Kidney capillary endothelial cell (primary cell): Measurements from ENCODE around the gene ITPRID2.

Experiments
- DNase-seq: peaks from one replicate; pipeline ENCODE4 v3.0.0-alpha.2; 2018; ENCODE audit warnings: low spot score

ITPRID2 gene

GRCh38 chr2:181882246-181883020 is 9.1 kb upstream of the ITPRID2 start:
- no peak for DNase-seq

DNA sequence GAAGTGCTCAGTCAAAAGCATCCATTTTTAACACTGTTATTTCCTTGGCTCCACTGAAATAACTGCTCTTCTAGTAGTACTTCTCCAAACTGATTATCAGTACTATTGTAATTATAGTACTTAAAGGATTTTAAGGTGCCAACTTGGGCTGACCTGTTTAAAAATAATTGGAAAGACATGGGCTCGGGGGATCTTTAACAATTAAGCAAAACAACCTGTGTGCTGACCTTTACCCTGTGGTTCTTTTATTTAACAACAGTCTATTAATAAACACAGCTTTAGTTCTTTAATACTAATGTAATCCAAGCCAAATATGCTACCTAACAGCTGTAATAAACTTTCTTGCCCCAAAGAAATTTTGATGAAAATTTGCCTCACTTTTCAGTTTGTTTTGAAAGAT is 6.9 kb upstream of the ITPRID2 start:
- no peak for DNase-seq

- DNase-seq = no peak
Observed at GRCh38 chr2:181885096-181885495, 6.4 kb upstream of the ITPRID2 start.

DNA sequence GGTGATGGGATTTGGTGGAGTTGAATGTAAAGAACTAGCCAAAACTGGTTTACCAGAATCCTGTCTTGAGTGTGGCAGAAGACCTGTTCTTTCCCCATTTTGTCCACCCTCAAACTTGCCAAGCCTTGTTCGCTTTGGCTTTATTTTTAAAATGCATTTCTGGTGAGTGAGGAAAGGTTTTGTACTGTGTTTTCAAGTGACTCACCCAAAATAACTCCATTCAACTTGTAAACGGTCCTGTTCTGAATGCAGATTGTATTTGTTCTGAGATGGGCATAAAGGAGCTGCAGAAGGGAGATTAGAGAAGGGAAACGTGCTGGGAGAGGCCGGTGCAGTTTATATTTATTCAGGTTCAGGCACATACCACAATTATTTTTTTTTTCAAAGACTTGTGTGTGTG is 5.3 kb upstream of the ITPRID2 start:
- no peak for DNase-seq

GRCh38 chr2:181887045-181887444 is 4.5 kb upstream of the ITPRID2 start:
- no peak for DNase-seq

DNA sequence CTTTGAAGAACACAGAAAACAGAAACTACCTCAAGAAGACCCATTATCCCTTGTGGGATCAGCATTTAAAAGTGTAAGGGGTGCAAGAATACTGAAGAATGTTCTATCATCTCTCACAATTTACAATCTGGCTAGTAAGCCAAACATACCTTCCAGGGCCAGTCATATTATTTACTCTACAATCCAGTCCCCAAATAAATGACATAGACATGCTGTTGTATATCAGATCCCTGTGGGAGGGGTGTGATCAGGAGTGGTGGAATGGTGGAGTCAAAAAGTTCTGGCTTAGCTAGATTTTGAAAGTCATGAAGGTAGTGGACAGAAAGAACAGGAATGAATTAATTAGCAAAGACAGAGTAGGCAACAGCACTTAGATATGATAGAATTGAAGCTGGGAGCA is 1.8 kb upstream of the ITPRID2 start:
- no peak for DNase-seq

- DNase-seq = no peak
Observed at GRCh38 chr2:181890271-181890670, 1.3 kb upstream of the ITPRID2 start.

- DNase-seq = peak; percentile 71
Observed at GRCh38 chr2:181891966-181892798, 652 bp downstream of the ITPRID2 start.

- DNase-seq = peak; percentile 19
Observed at GRCh38 chr2:181892799-181893435, 1.4 kb downstream of the ITPRID2 start.

DNA sequence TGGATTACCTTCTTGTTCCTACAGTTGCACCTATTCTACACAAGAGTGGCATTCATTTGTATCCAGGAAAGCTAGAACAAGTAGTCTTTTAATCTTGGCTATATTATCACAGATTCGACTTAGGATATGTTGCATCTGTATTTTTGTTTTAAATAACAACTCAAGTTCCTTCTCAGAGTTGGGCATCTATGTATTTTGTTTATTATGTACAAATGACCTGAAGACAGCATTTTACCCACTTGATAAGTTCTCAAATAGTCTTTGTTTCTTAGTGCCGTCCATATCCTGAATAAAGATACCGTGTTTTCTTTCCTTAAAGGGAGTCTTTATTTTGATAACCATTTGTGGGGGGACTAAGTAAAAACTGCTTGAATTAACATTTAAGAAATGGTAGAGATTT is 2.9 kb downstream of the ITPRID2 start:
- DNase-seq = peak; percentile 16

- DNase-seq = no peak
Observed at GRCh38 chr2:181895818-181896217, 4.3 kb downstream of the ITPRID2 start.

GRCh38 chr2:181896286-181896685 is 4.8 kb downstream of the ITPRID2 start:
- no peak for DNase-seq

GRCh38 chr2:181900007-181900651 is 8.6 kb downstream of the ITPRID2 start:
- DNase-seq = no peak

DNA sequence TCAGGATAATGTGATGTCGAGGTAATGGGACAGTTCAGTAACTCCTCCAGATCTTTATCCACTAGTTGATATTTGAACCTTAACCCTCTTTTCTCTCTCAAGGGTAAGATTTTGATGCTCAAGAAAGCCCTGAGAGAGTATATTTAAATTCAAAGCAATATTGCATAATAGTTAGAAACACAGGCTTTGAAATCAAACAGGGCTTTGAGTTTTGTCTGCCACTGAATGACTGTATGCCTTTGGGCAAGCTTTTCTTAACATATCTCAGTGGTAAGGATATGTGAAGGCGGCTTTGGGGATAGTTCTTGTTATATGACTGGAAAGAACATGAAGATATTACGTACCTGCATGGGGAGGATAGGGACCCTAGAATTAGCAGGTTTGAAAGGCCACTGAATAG is 11.1 kb downstream of the ITPRID2 start:
- no peak for DNase-seq

DNA sequence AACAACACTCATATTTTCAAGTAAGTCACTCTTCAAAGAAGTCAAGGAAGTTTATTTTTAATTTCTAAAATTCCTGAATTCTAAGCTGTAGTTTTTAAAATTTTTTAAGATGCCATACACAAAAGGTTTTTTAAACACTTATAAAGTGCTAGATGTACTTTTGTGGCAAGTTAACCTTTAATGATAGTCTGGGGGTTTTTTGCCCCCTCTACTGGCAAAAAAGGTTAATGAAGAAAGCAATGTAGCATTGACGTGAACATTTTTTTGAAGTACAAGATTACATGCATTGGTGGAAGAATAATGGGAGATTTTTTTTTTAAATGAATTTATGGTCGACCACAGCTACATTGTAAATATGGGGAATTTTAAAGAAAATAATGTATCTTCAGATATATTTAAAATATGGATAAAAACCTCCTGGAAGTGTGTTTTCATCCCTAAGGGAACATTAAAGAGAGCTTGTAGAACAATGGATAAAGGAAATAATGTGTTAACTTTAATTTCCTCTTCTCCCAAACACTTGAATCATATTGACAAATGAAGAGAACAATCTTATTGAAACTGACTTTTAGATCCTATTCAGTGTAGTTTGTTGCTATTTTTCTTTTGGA is 12.6 kb downstream of the ITPRID2 start:
- peak; percentile 62 for DNase-seq

- no peak for DNase-seq
Observed at GRCh38 chr2:181907057-181907456, 15.5 kb downstream of the ITPRID2 start.

GRCh38 chr2:181907635-181908034 is 16.1 kb downstream of the ITPRID2 start:
- no peak for DNase-seq

GRCh38 chr2:181910028-181910831 is 18.7 kb downstream of the ITPRID2 start:
- no peak for DNase-seq

- no peak for DNase-seq
Observed at GRCh38 chr2:181911830-181912229, 20.3 kb downstream of the ITPRID2 start.

DNA sequence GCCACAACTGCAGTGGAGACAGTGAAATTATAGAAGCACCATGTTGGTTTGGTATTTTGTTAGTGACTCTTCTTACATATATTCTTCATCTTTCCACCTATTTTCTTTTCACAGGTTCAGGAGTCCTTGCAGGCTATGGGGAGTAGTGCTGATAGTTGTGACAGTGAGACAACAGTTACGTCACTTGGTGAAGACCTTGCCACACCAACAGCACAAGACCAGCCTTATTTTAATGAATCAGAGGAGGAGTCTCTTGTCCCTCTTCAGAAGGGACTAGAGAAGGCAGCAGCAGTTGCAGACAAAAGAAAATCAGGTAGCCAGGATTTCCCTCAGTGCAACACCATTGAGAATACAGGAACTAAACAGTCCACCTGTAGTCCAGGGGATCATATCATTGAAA is 23.6 kb downstream of the ITPRID2 start:
- DNase-seq = no peak
